ENCODE results near the gene TBPL1. TPM values are rescaled to one million over a fixed set of nuclear protein-coding genes. Genes with fewer than 3 reads are reported as not detected.

The TBPL1 gene
- total and polyA plus RNA-seq, 12 donors, result 5.1 to 21.0 (median 16.8) TPM

- DNase-seq, result no peak
- H3K27me3 ChIP-seq, result no peaks in the 10 kb centered on the region
- intact Hi-C loops (cut with DNase I), result no loop called here
- H3K4me3 ChIP-seq, result no peak overlapping the region
- no peaks in the 10 kb centered on the region for H3K36me3 ChIP-seq (replicated peaks in 1 of 2)
- 63 to 70% (median 67%) methylated on average over 4 of the region's 4 CpGs for WGBS, 4 donors
- H3K27ac ChIP-seq, result no peak overlapping the region
- no peak for TF ChIP-seq POLR2A (IDR thresholded peaks at IDR 0.05)
- TF ChIP-seq CTCF (IDR thresholded peaks at IDR 0.05), result no peak
- no peaks in the 10 kb centered on the region for H3K9me3 ChIP-seq (replicated peaks in 1 of 3)
- H3K4me1 ChIP-seq (replicated peaks in 1 of 2), result no peaks in the 10 kb centered on the region
Observed at GRCh38 chr6:134020543-134020942, 67.5 kb downstream of the TBPL1 start.

GRCh38 chr6:134020968-134021367, 67.9 kb downstream of the TBPL1 start:
- H3K36me3 ChIP-seq (replicated peaks in 1 of 2), result no peaks in the 10 kb centered on the region
- no peak for DNase-seq
- H3K9me3 ChIP-seq (replicated peaks in 1 of 3), result no peaks in the 10 kb centered on the region
- no peak overlapping the region for H3K27ac ChIP-seq
- WGBS, 4 donors, result 67 to 70% (median 69%) methylated on average over 4 of the region's 4 CpGs
- no peak overlapping the region for H3K4me3 ChIP-seq
- intact Hi-C loops (cut with DNase I), result no loop called here
- H3K4me1 ChIP-seq (replicated peaks in 1 of 2), result no peaks in the 10 kb centered on the region
- TF ChIP-seq CTCF (IDR thresholded peaks at IDR 0.05) (no peak), POLR2A (IDR thresholded peaks at IDR 0.05) (no peak)
- H3K27me3 ChIP-seq, result no peaks in the 10 kb centered on the region

DNA sequence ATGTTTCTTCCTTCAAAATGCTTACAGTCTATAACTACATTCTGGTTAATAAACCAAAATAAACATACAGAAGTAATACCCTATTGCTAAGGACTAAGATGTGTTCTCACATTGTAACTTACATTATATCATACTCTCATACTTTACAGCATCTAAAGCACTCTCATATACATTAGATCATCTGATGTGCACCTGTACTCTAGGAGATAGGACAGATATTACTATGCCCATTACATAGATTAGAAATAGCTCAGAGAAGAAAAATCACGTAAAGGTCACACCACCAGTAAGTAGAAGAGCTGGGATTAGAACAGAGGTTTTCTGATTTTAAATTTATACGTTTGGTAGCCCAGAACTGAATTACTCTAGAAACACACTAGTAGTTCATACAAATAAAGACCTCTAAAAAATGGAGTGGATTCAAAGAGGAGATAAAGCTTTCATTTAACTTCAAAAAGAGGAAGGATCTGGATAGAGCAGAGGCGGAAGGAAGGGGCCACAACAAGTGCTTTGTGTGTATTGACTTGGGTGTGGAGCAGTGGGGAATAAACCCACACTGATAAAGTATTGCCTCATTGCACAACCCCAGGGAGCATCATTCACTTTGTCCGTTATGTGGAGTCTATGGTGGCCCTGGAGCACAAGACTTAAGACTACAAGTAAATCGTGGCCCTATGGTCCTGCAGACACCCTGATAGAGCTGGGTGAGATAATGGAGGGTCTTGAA, 68.5 kb downstream of the TBPL1 start:
- no peak for TF ChIP-seq POLR2A (IDR thresholded peaks at IDR 0.05)
- TF ChIP-seq CTCF (IDR thresholded peaks at IDR 0.05), result no peak
- H3K4me3 ChIP-seq, result no peak overlapping the region
- intact Hi-C loops (cut with DNase I), result no loop called here
- DNase-seq, result no peak
- no peaks in the 10 kb centered on the region for H3K4me1 ChIP-seq (replicated peaks in 1 of 2)
- no peaks in the 10 kb centered on the region for H3K36me3 ChIP-seq (replicated peaks in 1 of 2)
- WGBS, 4 donors, result 65 to 74% (median 74%) methylated on average over 5 of the region's 5 CpGs
- no peak overlapping the region for H3K27ac ChIP-seq
- H3K9me3 ChIP-seq (replicated peaks in 1 of 3), result no peaks in the 10 kb centered on the region
- H3K27me3 ChIP-seq, result no peaks in the 10 kb centered on the region

DNA sequence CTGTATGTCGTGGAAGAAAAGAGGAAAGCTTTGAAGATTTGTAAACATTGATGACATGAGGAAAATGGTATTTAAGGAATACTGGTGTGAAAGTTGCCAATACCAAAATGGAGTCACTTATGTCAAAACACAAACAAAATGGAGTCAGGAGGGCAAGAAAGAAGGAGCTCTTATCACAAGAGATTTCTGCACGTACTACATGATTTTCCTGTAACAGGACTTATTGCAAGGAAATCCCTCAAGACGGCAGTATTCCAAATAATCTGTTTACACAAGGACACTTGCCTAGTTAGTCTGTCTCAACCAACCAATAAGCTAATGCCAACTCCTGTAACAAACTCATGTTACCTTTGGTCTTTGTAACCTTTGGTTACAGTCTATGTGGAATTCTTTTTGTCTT, 69.6 kb downstream of the TBPL1 start:
- TF ChIP-seq CTCF (IDR thresholded peaks at IDR 0.05), result no peak
- TF ChIP-seq POLR2A (IDR thresholded peaks at IDR 0.05), result no peak
- H3K27ac ChIP-seq, result no peak overlapping the region
- no peak for DNase-seq
- 60 to 71% (median 66%) methylated on average over 3 of the region's 3 CpGs for WGBS, 4 donors
- no peak overlapping the region for H3K4me3 ChIP-seq
- no peaks in the 10 kb centered on the region for H3K4me1 ChIP-seq (replicated peaks in 1 of 2)
- no peaks in the 10 kb centered on the region for H3K9me3 ChIP-seq (replicated peaks in 1 of 3)
- intact Hi-C loops (cut with DNase I), result no loop called here
- H3K36me3 ChIP-seq (replicated peaks in 1 of 2), result no peaks in the 10 kb centered on the region
- H3K27me3 ChIP-seq, result no peaks in the 10 kb centered on the region

All from adrenal gland (tissue), 12 donors.